Parathyroid adenoma (tissue), 2 donors: ENCODE data around the gene BCOR.

Experiments used
- H2AFZ ChIP-seq: fragments of 300-600 bp; sonication (generic); one replicate; pipeline ENCODE4 v1.7.0; 2017; ENCODE audit warnings: antibody characterized with exemption, mild to moderate bottlenecking
- H3K27ac ChIP-seq: fragments of 300-600 bp; sonication (generic); one replicate; pipeline ENCODE4 v1.7.0; 2017
- H3K27me3 ChIP-seq: fragments of 300-600 bp; sonication (generic); one replicate; pipeline ENCODE4 v1.7.0; 2017; ENCODE audit warnings: low read length; ENCODE audit not compliant: control insufficient read depth, insufficient read depth
- H3K36me3 ChIP-seq: fragments of 300-600 bp; sonication (generic); one replicate; pipeline ENCODE4 v1.7.0; 2017; ENCODE audit warnings: low read length; ENCODE audit not compliant: control insufficient read depth, insufficient read depth
- H3K4me1 ChIP-seq: fragments of 300-600 bp; sonication (generic); one replicate; pipeline ENCODE4 v1.7.0; 2017; ENCODE audit warnings: control low read depth
- H3K4me2 ChIP-seq: fragments of 300-600 bp; sonication (generic); one replicate; pipeline ENCODE4 v1.7.0; 2017; ENCODE audit warnings: low read length
- H3K4me3 ChIP-seq: fragments of 300-600 bp; sonication (generic); one replicate; pipeline ENCODE4 v1.7.0; 2017; ENCODE audit warnings: low read depth, low read length
- H3K79me2 ChIP-seq: fragments of 300-600 bp; sonication (generic); one replicate; pipeline ENCODE4 v1.7.0; 2017; ENCODE audit warnings: control low read depth
- H3K9ac ChIP-seq: fragments of 300-600 bp; sonication (generic); one replicate; pipeline ENCODE4 v1.7.0; 2017; ENCODE audit warnings: mild to moderate bottlenecking
- H3K9me3 ChIP-seq: fragments of 300-600 bp; sonication (generic); one replicate; pipeline ENCODE4 v1.7.0; 2017; ENCODE audit warnings: low read length; ENCODE audit not compliant: control insufficient read depth
- TF ChIP-seq, protein P1 (sequence below): fragments of 300-600 bp; sonication (generic); IDR thresholded peaks from one replicate; pipeline ENCODE4 v1.7.0; 2017; ENCODE audit warnings: antibody characterized with exemption, mild to moderate bottlenecking
- donor health status: primary hyperparathyroidism.

The BCOR gene

DNA sequence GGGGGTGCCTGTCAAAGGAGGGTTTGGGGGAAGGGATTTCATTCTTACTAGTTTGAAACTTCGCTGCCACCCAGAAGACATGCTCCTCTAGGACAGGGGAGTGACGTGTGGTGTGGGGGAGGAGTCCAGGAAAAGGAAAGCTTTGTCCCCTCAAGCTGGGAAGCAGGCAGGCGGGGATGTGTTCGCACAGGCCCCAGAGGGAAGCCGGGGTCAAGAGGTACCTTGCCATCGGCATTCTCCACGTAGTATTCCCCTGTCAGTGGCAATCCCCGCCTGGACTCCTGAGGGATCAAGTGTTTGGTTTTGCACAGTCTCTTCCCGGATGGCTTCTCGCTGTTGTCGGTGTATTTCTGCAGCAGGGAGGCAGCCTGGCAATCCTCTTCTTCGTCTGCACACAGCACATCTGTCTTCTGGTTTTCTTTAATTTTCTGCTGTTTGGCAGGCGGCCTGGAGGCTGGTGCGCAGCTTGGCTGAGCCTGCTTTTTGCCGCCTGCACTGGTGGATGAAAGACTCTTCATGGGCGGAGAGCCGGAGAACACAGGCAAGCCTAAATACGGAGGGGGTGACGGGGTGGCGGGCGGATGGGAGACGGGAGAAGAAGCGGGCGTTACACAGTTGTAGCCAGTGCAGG, 35.1 kb downstream of the BCOR start:
- Histone ChIP-seq H3K9ac (no peak overlapping the region), H3K79me2 (peaks cover 3% of the 10 kb centered on the region), H3K4me2 (no peak overlapping the region), H3K36me3 (no peaks in the 10 kb centered on the region), H2AFZ (no peak overlapping the region), H3K27ac (no peak overlapping the region), H3K9me3 (no peaks in the 10 kb centered on the region), H3K4me3 (no peak overlapping the region), H3K27me3 (no peaks in the 10 kb centered on the region), H3K4me1 (no peaks in the 10 kb centered on the region)
- TF ChIP-seq, protein P1, sequence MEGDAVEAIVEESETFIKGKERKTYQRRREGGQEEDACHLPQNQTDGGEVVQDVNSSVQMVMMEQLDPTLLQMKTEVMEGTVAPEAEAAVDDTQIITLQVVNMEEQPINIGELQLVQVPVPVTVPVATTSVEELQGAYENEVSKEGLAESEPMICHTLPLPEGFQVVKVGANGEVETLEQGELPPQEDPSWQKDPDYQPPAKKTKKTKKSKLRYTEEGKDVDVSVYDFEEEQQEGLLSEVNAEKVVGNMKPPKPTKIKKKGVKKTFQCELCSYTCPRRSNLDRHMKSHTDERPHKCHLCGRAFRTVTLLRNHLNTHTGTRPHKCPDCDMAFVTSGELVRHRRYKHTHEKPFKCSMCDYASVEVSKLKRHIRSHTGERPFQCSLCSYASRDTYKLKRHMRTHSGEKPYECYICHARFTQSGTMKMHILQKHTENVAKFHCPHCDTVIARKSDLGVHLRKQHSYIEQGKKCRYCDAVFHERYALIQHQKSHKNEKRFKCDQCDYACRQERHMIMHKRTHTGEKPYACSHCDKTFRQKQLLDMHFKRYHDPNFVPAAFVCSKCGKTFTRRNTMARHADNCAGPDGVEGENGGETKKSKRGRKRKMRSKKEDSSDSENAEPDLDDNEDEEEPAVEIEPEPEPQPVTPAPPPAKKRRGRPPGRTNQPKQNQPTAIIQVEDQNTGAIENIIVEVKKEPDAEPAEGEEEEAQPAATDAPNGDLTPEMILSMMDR, result no peak

DNA sequence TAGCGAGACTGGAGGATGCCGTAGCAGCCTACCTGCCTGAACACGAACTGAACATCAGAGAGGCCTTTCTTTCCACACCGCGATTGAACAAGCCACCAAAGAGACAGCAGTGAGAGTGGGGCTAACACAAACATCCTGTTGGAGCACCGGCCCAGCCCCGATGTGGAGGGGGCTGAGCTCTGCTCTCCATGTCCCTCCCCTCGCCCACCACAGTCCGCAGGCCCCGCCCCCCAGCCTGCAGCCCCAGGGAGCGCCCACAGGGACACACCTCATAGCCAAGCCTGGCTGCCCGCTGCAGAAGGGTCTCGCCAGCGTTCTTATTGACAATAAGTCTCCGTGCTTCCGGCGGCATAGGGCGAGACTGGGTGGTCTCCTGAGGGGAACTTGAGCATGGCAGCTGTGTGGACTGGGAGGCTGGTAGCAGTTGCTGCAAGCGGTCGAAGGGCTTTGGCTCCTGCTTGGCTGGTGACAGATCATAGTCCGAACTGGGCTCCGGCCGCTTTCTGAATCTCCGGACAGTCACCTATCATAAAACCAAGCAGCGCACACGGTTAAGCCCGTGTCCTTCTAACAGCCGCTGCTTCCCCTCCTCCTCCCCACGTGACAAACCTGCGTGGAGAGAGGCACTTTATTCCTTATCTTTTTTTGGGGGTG, 35.8 kb downstream of the BCOR start:
- Histone ChIP-seq H3K4me2 (no peak overlapping the region), H3K27ac (no peak overlapping the region), H3K27me3 (no peaks in the 10 kb centered on the region), H3K9ac (no peak overlapping the region), H3K4me1 (no peaks in the 10 kb centered on the region), H3K36me3 (no peaks in the 10 kb centered on the region), H3K79me2 (no peaks in the 10 kb centered on the region), H2AFZ (no peak overlapping the region), H3K9me3 (no peaks in the 10 kb centered on the region), H3K4me3 (no peak overlapping the region)
- TF ChIP-seq, protein P1, result no peak

DNA sequence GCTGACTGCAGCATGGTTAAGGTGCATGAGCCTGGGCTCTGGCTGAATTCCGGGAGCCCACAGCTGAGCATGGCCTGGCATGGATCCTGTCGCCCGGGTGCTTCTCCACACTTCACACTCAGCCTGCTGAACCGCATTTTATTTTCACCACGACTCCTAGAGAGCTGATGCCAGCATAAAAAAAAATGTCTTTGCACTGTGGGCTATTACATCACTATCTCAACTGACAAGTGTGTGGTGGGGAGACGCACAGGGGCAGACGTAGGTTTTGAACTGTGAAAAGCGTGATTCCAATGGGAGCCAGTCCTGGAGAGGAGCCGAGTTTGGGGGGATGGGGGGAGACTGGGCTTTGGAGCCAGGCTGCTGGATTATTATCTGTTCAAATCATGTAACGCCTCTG, 36.8 kb downstream of the BCOR start:
- TF ChIP-seq, protein P1, result no peak
- H3K36me3 ChIP-seq, result no peaks in the 10 kb centered on the region
- no peak overlapping the region for H3K4me3 ChIP-seq
- no peaks in the 10 kb centered on the region for H3K79me2 ChIP-seq
- no peaks in the 10 kb centered on the region for H3K4me1 ChIP-seq
- no peaks in the 10 kb centered on the region for H3K9me3 ChIP-seq
- H3K9ac ChIP-seq, result no peak overlapping the region
- no peak overlapping the region for H2AFZ ChIP-seq
- no peak overlapping the region for H3K27ac ChIP-seq
- H3K27me3 ChIP-seq, result no peaks in the 10 kb centered on the region
- H3K4me2 ChIP-seq, result no peak overlapping the region

DNA sequence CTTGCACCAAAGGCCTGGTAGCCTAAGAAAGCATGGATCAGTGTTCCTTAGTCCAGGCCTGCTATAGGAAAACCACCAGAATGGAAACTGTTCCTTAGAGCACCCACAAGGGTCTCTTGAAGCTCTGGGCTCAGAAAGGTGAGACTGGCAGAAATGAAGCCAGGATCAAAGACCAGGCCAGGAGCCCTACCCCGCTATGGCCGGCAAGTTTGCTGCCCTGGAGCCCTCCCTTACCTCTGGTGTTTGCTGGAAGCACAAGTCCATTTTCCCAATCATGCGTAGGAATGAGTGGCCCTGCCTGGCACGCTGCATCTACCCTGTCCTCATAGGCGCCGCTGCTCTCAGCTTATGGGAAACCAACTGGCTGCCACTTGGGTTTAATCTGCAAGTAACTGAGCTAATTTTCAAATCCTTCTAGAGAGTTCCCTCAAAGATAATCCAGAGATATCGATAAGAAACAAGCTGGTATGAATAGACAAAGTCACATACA, 37.4 kb downstream of the BCOR start:
- Histone ChIP-seq H3K36me3 (no peaks in the 10 kb centered on the region), H3K9me3 (no peaks in the 10 kb centered on the region), H3K27me3 (no peaks in the 10 kb centered on the region), H3K4me2 (no peak overlapping the region), H3K4me1 (no peaks in the 10 kb centered on the region), H3K27ac (no peak overlapping the region), H2AFZ (no peak overlapping the region), H3K79me2 (no peaks in the 10 kb centered on the region), H3K9ac (no peak overlapping the region), H3K4me3 (no peak overlapping the region)
- TF ChIP-seq, protein P1, result no peak

DNA sequence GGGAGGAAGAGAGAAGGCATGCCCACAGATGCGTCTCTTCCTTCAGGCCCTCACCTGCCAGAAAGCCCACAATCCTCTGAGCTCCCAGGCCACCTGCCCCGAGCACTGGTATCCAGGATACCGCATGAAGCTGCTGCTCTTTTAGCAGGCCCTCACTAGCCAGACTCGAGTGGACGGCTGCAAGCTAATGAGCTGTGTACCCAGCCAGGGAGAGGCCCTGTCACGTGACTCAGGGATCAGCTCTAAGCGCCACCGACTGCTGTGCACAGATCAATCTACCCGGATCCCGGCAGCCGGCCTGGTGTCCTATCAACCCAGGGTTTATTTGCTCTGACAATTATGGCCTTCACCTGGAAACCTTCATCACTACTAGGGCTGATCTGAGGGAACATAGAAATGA, 39.0 kb downstream of the BCOR start:
- no peaks in the 10 kb centered on the region for H3K27me3 ChIP-seq
- H3K9ac ChIP-seq, result no peak overlapping the region
- TF ChIP-seq, protein P1, result no peak
- no peak overlapping the region for H3K4me3 ChIP-seq
- H3K27ac ChIP-seq, result no peak overlapping the region
- H3K79me2 ChIP-seq, result no peaks in the 10 kb centered on the region
- no peaks in the 10 kb centered on the region for H3K4me1 ChIP-seq
- no peaks in the 10 kb centered on the region for H3K36me3 ChIP-seq
- H3K9me3 ChIP-seq, result no peaks in the 10 kb centered on the region
- H3K4me2 ChIP-seq, result no peak overlapping the region
- no peak overlapping the region for H2AFZ ChIP-seq
